HG03159 (cell line): ENCODE results near the gene LIMS3.
"Not testable (repeated sequence)": the region's sequence is repeated elsewhere in the genome, so short reads cannot be mapped to it uniquely, and the experiment has no call there.

Source experiments
- ATAC-seq: cut with Tn5 transposase; IDR thresholded peaks from one replicate; pipeline ENCODE4 v1.9.1; 2021; ENCODE audit warnings: mild to moderate bottlenecking, moderate library complexity; ENCODE audit not compliant: unreplicated experiment

LIMS3 gene

DNA sequence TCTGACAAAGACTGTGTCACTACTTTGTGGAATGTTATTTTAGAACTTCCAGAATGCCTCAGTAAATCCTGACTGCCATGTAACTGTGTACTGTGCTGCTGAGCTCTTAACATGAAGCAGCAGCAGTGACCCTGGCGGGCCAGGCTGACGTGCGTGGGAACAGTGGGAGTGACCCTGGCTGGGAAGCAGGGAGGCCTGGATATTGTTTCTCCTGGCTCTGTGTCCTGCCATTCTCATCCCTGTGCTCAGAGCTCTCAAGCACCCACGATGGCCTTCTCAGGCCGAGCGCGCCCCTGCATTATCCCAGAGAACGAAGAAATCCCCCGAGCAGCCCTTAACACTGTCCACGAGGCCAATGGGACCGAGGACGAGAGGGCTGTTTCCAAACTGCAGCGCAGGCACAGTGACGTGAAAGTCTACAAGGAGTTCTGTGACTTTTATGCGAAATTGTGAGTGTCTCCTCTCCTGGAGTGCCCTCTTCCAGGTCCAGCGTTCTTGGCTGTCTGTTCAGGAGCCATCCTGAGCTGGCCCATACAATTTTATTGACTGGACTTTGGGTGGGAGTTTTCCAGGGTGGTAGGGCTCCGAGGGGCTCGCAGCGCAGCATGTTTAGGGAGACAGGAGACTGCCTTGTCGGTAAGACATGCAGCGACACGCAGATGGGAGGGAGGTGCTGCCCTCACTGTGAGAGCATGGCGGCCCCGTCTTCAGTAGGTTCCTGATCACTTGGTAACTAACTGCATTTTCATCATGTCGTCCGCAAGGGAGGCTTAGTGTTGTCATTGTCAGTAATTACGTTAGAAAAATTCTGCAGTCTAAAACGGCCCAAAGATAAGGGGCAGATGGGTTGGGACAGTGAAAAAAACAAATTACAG, at the start of gene LIMS3:
TSS of gene LIMS3 (plus strand) at position 227 of the 875 bp plus-strand sequence. CDS start at position 268, 41 bp downstream.
- ATAC-seq, result not testable (repeated sequence)

DNA sequence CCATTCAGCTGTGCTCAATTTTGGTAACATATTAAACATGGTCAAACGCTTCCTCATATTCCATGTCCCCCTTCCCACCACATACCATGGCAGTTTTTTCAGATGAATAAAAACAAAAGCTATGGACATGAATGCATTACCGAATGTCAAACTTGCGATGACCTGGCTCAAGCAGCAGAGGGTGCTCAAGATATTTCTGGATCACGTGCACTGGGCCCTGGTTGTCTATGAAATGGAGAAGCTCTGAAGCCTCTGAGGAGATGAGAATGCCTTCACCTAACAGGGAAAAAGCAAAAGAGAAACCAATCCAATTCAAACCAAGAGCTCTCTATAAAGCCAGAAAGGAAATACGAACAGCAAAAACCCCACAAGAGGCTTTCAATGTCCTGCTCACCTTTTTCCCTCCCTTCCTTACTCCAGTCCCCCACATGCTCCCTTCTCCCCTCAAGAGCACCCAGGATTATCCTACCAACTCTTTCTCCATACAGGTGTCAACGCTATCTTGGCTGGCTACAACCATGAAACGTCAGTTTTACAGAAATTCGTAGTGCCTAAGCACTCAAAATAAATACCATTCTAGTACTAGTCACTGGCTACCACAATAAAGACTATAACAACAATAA, 27.2 kb upstream of the LIMS3 start:
- peak; percentile 97 for ATAC-seq

DNA sequence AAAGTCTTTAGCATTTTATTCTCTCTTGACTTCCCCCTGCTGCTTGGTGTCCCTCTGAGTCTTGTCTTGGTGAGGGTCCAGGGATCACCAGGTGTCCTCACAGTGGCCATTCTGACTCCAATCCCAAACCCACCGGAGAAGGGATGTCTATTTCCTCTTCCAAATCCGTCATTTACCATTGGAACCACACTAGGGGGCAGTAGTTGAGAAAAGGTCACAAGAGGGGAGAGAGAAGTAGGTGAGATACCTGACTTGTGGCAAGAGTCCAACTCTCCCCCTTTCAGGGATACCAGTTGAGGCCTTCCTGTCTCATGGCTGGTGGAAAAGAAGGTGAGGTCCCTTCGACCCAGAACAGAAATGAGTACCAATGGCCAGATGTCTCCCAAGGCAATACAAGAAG, 21.9 kb upstream of the LIMS3 start:
- ATAC-seq, result not testable (repeated sequence)

DNA sequence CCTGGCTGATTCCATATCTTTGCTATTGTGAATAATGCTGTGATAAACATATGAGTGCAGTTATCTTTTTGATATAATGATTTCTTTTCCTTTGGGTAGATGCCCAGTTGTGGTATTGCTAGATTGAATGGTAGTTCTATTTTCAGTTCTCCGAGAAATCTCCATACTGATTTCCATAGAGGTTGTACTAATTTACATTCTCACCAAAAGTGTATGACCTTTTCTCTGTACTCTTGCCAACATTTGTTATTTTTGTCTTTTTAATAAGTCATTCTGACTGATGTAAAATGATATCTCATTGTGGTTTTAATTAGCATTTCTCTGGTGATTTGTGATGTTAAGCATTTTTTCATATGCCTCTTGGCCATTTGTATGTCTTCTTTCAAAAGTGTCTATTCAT, 16.4 kb upstream of the LIMS3 start:
- ATAC-seq, result not testable (repeated sequence)

GRCh38 chr2:109888414-109888813, 10.1 kb upstream of the LIMS3 start:
- ATAC-seq, result not testable (repeated sequence)

DNA sequence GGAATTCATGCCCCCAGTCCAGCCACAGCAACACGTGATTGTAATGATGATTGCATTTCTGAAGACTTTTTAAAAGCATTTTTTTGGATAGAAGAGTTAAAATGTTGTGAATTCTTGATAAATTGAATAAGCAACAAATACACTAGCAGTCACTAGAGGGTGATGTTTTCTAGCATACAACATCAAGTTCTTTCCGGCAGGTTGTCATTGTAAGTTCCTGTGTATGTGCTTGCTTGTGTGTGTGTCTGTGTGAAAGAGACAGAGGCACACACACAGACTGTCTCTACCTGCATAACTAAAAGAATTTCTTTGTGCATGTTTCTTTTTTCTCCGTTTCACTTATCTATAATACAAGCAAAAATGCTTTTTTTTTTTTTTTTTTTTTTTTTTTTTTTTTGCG, 8.6 kb upstream of the LIMS3 start:
- not testable (repeated sequence) for ATAC-seq

DNA sequence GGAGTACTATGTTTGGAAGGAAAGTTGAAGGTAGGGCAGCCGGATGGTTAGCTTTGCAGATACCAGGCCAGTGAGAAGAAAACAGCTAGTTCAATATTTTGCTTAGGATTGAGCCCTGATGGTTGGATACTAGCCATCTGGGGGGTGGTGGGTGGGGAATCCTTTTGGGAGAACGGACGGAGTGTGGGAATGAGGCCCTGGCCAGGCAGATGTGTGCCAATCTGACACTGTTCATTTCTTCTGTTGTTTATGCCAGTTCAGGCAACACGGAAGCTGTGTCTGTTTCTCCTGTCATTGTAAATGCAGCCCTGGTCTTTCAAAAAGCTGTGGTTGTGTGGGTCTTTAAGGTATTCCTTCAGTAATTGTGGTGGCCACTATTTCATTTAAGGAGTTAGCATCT, 7.5 kb upstream of the LIMS3 start:
- not testable (repeated sequence) for ATAC-seq

DNA sequence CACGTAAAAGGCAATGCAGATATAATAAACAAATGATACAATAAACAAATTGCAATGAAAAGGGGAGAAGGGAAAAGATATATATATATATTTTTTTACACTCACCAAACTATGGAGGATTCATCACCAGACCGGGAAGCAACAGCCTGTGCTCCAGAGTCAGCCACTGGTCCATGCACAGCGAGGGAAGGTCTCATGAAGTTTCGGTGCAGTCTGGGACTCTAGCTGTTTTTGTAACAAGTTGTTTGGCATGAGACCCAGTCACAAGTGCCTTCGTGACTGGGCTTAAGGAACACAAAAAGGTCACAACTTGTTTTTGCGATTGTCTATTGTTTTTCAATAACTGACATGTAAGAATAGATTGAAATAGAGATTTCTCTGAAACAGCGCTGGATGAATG, 4.8 kb upstream of the LIMS3 start:
- ATAC-seq, result not testable (repeated sequence)

- ATAC-seq, result not testable (repeated sequence)
Observed at GRCh38 chr2:109894141-109894540, 4.3 kb upstream of the LIMS3 start.

- ATAC-seq, result not testable (repeated sequence)
Observed at GRCh38 chr2:109895090-109895869, 3.2 kb upstream of the LIMS3 start.

DNA sequence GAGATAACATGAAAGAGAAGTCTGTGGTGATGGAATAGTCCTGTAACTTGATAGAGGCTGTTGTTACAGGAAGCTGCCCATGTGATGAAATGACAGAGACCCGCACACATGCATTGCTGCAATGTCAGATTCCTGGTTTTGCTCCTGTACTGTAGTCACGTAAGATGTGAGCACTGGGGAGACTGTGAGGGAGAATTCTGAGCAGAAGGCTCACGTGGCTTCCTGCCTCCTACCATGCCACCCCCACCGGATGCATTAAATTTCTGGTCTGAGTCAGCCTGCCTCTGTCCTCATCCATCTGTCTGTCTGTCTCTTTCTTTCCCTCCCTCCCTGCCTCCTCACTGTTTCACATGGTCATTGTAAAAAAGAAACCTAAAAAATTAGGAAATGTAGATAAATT, 2.3 kb upstream of the LIMS3 start:
- ATAC-seq, result peak; percentile 96

DNA sequence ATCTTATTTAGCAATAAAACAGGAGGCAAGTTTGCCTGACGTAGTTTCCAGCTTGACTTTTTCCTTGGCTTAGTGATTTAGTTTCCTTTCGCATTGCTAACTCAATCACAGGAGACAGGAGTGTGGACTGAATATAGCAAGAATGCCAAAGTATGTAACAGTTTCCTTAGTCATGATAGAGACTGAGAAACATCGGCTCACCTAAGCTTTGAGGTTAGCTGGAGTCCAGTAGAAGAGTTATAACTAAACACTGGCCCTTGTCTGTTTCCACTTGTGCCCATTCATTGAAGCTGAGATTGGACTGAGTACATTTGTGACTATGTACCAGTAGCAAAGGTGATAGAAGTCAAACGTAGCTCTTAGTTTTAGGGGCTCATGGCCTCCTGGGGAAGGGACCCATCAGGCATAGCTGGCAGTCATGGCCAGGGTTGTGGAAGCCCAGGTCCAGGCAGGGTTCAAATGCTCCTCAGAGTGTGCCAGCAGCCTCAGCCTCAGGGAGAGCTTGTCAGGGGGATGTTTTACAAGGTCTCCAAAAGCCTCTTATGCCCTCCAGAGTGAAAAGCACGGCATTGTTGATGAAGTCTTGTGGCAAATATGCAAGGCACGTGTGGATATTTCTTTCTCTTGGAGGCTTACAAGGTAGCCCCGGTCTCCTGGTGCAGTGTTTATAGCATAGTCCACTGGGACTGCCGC, 573 bp upstream of the LIMS3 start:
- not testable (repeated sequence) for ATAC-seq

- ATAC-seq, result peak; percentile 76
Observed at GRCh38 chr2:109905796-109906195, 7.3 kb downstream of the LIMS3 start.

- not testable (repeated sequence) for ATAC-seq
Observed at GRCh38 chr2:109908626-109909025, 10.1 kb downstream of the LIMS3 start.

DNA sequence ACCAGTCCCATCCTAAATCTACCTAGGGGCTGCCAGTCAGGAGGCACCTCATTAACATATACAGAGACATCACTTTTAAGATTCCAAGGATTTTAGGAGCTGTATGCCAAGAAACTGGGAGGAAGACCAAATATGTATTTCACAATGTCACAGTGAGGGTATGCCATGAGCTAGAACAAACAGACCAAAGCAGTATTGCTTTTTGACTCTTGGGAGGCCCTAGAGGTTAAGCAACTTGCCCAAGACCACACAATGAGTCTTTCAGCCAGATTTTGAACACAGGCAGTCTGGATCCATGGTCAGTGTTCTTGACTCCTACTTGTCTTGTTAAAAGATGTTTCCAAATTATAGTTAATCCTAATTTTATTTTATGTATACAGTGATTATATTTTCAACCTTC, 12.3 kb downstream of the LIMS3 start:
- ATAC-seq, result not testable (repeated sequence)

DNA sequence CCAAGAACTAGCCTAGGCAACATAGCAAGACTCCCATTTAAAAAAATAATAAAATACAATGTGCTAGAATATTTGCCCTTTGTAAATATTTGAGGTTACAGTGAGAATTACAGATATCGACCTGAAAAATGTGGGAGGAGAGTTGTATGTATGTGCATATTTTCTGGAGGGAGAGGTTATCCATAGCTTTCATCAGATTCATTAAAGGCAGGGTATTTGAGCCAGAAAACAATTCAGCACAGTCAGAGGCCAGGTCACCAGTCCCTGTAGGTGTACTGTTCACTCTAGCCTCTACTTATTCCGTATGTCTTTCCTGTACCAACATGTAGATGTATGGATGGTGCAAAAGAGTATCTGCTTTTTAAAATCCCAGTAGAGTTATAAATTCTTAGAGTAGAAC, 15.4 kb downstream of the LIMS3 start:
- ATAC-seq, result not testable (repeated sequence)

DNA sequence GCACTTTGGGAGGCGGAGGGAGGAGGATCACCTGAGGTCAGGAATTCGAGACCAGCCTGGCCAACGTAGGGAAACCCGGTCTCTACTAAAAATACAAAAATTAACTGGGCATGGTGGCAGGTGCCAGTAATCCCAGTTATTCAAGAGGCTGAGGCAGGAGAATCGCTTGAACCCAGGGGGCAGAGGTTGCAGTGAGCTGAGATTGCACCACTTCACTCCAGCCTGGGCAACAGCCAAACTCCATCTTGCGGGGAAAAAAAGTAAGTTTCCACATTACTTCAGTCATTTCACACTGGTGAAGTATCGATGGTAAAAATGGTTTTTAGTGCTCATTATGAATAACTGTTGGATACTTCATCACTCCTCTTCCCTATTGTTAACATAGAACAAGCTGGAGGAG, 16.1 kb downstream of the LIMS3 start:
- not testable (repeated sequence) for ATAC-seq

GRCh38 chr2:109915830-109916229, 17.3 kb downstream of the LIMS3 start:
- not testable (repeated sequence) for ATAC-seq

GRCh38 chr2:109920162-109920561, 21.7 kb downstream of the LIMS3 start:
- ATAC-seq, result not testable (repeated sequence)

- not testable (repeated sequence) for ATAC-seq
Observed at GRCh38 chr2:109921543-109922384, 23.3 kb downstream of the LIMS3 start.
